Endothelial cell of umbilical vein (primary cell): Measurements from ENCODE around the gene SDK2. TPM values are rescaled to one million over a fixed set of nuclear protein-coding genes. Genes with fewer than 3 reads are reported as not detected.
"Not testable (repeated sequence)": the region's sequence is repeated elsewhere in the genome, so short reads cannot be mapped to it uniquely, and the experiment has no call there.

ENCODE experiments used
- BruUV-seq: library from RNA; stranded (reverse); fragments of 400-500 nt; replicated peaks from 2 replicates; lab custom pipeline; 2021; lab: Mats Ljungman, UMichigan
- CTCF ChIA-PET: fragments of 300-600, 350-600 bp; sonication (Branson Sonifier 250); formaldehyde crosslinking; loops from one replicate; lab custom pipeline; 2021; ENCODE audit warnings: antibody characterized with exemption, inconsistent platforms; lab: Charles Lee
- POLR2A ChIA-PET: fragments of 300-600, 350-600 bp; sonication (Branson Sonifier 250); formaldehyde crosslinking; loops from one replicate; lab custom pipeline; 2021; ENCODE audit warnings: antibody characterized with exemption, inconsistent platforms; lab: Charles Lee
- DNase-seq: peaks from one replicate; pipeline ENCODE4 v3.0.0-alpha.2; 2011; ENCODE audit warnings: low read depth, low spot score
- FAIRE-seq: peaks from 2 replicates; lab custom pipeline; 2011; peaks lifted over from hg19 to GRCh38; lab: Jason Lieb, UNC
- H2AFZ ChIP-seq: 2 replicates; pipeline ENCODE4 v1.6.0; 2012; ENCODE audit warnings: low read depth, low read length, control low read depth, inconsistent platforms
- H3K27ac ChIP-seq: 2 replicates; pipeline ENCODE4 v1.5.1; 2011; ENCODE audit warnings: low read depth, mild to moderate bottlenecking, control low read depth, low read length, moderate library complexity; ENCODE audit not compliant: insufficient read depth
- H3K27me3 ChIP-seq, 2 experiments: 2 replicates each; pipeline versions ENCODE4 v1.6.0 to v1.6.1; 2011; ENCODE audit warnings: low read length in 2 of 2, mixed read lengths in 1 of 2; ENCODE audit not compliant: control insufficient read depth in 2 of 2, insufficient read depth in 2 of 2
- H3K36me3 ChIP-seq, 2 experiments: 2 replicates in 1 of 2; 3 replicates in 1 of 2; pipeline ENCODE4 v1.5.1; 2011; ENCODE audit warnings: low read length in 2 of 2, mild to moderate bottlenecking in 1 of 2, moderate library complexity in 1 of 2; ENCODE audit not compliant: control insufficient read depth in 2 of 2, insufficient read depth in 2 of 2; ENCODE audit errors: extremely low read depth in 1 of 2
- H3K4me1 ChIP-seq: 3 replicates; pipeline ENCODE4 v1.5.1; 2011; ENCODE audit warnings: mild to moderate bottlenecking, low read length; ENCODE audit not compliant: control insufficient read depth, insufficient read depth; ENCODE audit errors: extremely low read depth
- H3K4me2 ChIP-seq: 2 replicates; pipeline ENCODE4 v1.6.1; 2011; ENCODE audit warnings: low read length, control low read depth, mixed read lengths; ENCODE audit not compliant: insufficient read depth
- H3K4me3 ChIP-seq, 3 experiments: fragments of 200-600 bp in 1 of 3; sonication (generic), shearing (Covaris generic) in 1 of 3; replicated peaks in 1 of 3; 2 replicates each; pipeline ENCODE4 v1.5.1; 2011 to 2016; ENCODE audit warnings: control low read depth in 3 of 3, low read length in 3 of 3, mild to moderate bottlenecking in 2 of 3, inconsistent platforms in 1 of 3, low read depth in 1 of 3, moderate library complexity in 1 of 3; ENCODE audit not compliant: insufficient read depth in 1 of 3
- H3K79me2 ChIP-seq: 2 replicates; pipeline ENCODE4 v1.6.0; 2012; ENCODE audit warnings: low read length, inconsistent platforms; ENCODE audit not compliant: control insufficient read depth, insufficient read depth
- H3K9ac ChIP-seq: replicated peaks from 2 replicates; pipeline ENCODE3; 2011; ENCODE audit warnings: low read length, control low read depth; ENCODE audit not compliant: insufficient read depth; ENCODE audit errors: extremely low read depth
- H3K9me1 ChIP-seq: replicated peaks from 3 replicates; pipeline ENCODE4 v1.6.0; 2011; ENCODE audit warnings: mild to moderate bottlenecking, low read length; ENCODE audit not compliant: control insufficient read depth, insufficient read depth; ENCODE audit errors: extremely low read depth
- H3K9me3 ChIP-seq: replicated peaks from 2 replicates; pipeline ENCODE4 v1.5.1; 2012; ENCODE audit warnings: low read length, inconsistent platforms; ENCODE audit not compliant: control insufficient read depth, insufficient read depth
- H4K20me1 ChIP-seq: replicated peaks from 2 replicates; pipeline ENCODE3; 2011; ENCODE audit warnings: mild to moderate bottlenecking, low read length; ENCODE audit not compliant: control insufficient read depth, insufficient read depth; ENCODE audit errors: extremely low read depth
- CTCF ChIP-seq, 2 donors: IDR thresholded peaks; 1 replicate in 1 of 2; 2 replicates in 1 of 2; pipeline ENCODE4 v1.5.1; 2011; ENCODE audit warnings: low read length in 2 of 2, mild to moderate bottlenecking in 2 of 2, moderate library complexity in 2 of 2, control low read depth in 1 of 2, inconsistent platforms in 1 of 2, low read depth in 1 of 2; ENCODE audit not compliant: insufficient read depth in 1 of 2; ENCODE audit errors: extremely low read depth in 1 of 2
- EZH2 ChIP-seq: IDR thresholded peaks from 2 replicates; pipeline ENCODE4 v1.6.1; 2012; ENCODE audit warnings: borderline replicate concordance, low read depth, mild to moderate bottlenecking, moderate library complexity, low read length, inconsistent platforms; ENCODE audit not compliant: severe bottlenecking
- JUN ChIP-seq: IDR thresholded peaks from 2 replicates; pipeline ENCODE4 v1.6.1; 2011; ENCODE audit warnings: borderline replicate concordance, low read depth; ENCODE audit not compliant: insufficient read length, insufficient read depth
- POLR2AphosphoS5 ChIP-seq: IDR thresholded peaks from 2 replicates; pipeline ENCODE4 v1.6.1; 2012; ENCODE audit warnings: low read depth, mild to moderate bottlenecking, control low read depth, low read length, moderate library complexity; ENCODE audit not compliant: insufficient read depth
- dilution Hi-C: fragments of 300-500 bp; cut with MboI; formaldehyde crosslinking; loops from one replicate; pipeline ENCODE4 v1.15.0; 2019; ENCODE audit warnings: low sequenced_read_pairs; ENCODE audit not compliant: extremely low pct_ligation_motif_present
- intact Hi-C: fragments of 100-400 bp; cut with micrococcal nuclease; formaldehyde crosslinking; loops from one replicate; pipeline ENCODE4 v1.10.0; 2022
- polyA plus RNA-seq, 4 experiments: library from polyadenylated mRNA; depleted of rRNA in 3 of 4; stranded (reverse) in 3 of 4; unstranded in 1 of 4; fragments of >200 nt; gene quantifications; 2 replicates each; pipeline versions ENCODE4 v1.2.1 to v1.2.3, GENCODE V29; 2011 to 2012; ENCODE audit warnings: missing spikeins in 1 of 4
- total RNA-seq: library from RNA; stranded (reverse); gene quantifications from 2 replicates; pipeline ENCODE4 v1.2.3, GENCODE V29; 2021

SDK2 gene
- total and polyA plus RNA-seq, 2 donors (not counting 3 experiments of a cell fraction or from before 2014, with no cell fraction given): not detected

GRCh38 chr17:73334771-73335513 lies 309.3 kb downstream of the SDK2 start:
- Histone ChIP-seq H3K27ac (no peak overlapping the region), H4K20me1 (no peaks in the 10 kb centered on the region), H3K4me1 (no peaks in the 10 kb centered on the region), H3K9ac (no peak overlapping the region), H3K9me1 (no peaks in the 10 kb centered on the region), H2AFZ (no peak overlapping the region), H3K36me3 (no peaks in the 10 kb centered on the region), H3K4me2 (no peak overlapping the region), H3K9me3 (no peaks in the 10 kb centered on the region), H3K79me2 (no peaks in the 10 kb centered on the region), H3K4me3 (no peak overlapping the region), H3K27me3 (no peaks in the 10 kb centered on the region)
- CTCF ChIA-PET: no interaction called here
- no peak for TF ChIP-seq POLR2AphosphoS5
- no peak for TF ChIP-seq JUN
- TF ChIP-seq EZH2: no peak
- TF ChIP-seq CTCF (IDR thresholded peaks at IDR 0.05; ENCODE audit: extremely low read depth in 1 of 2, insufficient read depth in 1 of 2, low read depth in 1 of 2, low read length in 2 of 2): no peak
- BruUV-seq: no TSS peak
- FAIRE-seq: no peak
- intact Hi-C loops: no loop called here
- POLR2A ChIA-PET: no interaction called here
- no peak for DNase-seq
- dilution Hi-C loops: no loop called here

GRCh38 chr17:73333445-73333844 lies 310.8 kb downstream of the SDK2 start:
- H3K4me3 ChIP-seq, POLR2A ChIA-PET, dilution Hi-C loops, H3K9me1 ChIP-seq, H3K9me3 ChIP-seq, H3K27me3 ChIP-seq, H3K27ac ChIP-seq, H3K36me3 ChIP-seq, H3K9ac ChIP-seq, FAIRE-seq, intact Hi-C loops, H2AFZ ChIP-seq, DNase-seq, H3K4me1 ChIP-seq, H3K4me2 ChIP-seq, BruUV-seq, H3K79me2 ChIP-seq, H4K20me1 ChIP-seq: not testable (repeated sequence)
- CTCF ChIA-PET: interaction anchor here (0.7 to 1.5 kb wide), 2 partner anchors 10 to 14 kb away, joined by 3 read pairs; no protein-coding TSS in a partner anchor
